HG03442 (cell line): ENCODE data around the gene SH3BGRL2.
"Not testable (repeated sequence)": the region's sequence is repeated elsewhere in the genome, so short reads cannot be mapped to it uniquely, and the experiment has no call there.

ENCODE experiments used
- ATAC-seq: cut with Tn5 transposase; IDR thresholded peaks from one replicate; pipeline ENCODE4 v1.9.1; 2021; ENCODE audit warnings: mild to moderate bottlenecking, moderate library complexity; ENCODE audit not compliant: unreplicated experiment

SH3BGRL2 gene

DNA sequence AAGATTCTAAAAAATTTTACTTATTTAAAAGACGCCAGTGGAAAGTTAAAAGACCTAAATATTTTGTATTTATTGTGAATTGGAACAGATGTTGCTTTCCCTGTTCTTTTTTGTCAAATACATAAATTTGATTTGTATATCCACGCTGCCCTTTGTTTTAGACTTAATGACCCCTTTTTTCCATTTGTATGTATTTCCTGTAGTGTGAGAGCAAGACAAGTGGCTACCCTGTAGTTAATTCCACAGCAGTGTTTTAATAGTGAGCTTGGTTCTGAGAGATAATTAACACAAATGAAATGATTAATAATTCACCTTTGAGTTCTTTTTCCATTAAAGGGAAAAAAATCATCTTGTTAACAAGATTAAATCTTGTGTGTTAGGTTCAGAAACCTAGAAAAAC is 16.6 kb downstream of the SH3BGRL2 start:
- no peak for ATAC-seq

- ATAC-seq: no peak
These were observed 17.2 kb downstream of the SH3BGRL2 start for GRCh38 chr6:79648328-79648727.

DNA sequence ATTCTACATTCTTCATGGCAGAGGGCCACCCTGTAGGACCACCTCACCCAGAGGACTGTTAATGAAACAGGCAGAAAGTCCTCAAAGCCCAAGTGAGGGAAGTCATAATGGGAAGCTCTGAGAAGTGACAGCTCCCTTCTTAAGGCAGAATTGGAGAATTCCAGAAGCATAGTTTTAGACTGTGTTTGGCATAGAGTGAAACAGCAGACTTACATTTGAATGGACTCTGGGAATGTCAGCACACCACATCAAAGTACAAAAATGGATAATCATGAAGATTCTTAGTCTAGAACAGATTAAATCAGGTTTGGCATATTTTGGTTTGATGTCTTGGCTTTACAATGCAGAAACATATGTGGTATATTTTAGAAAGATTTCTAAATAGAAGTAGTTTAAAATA is 17.9 kb downstream of the SH3BGRL2 start:
- no peak for ATAC-seq

DNA sequence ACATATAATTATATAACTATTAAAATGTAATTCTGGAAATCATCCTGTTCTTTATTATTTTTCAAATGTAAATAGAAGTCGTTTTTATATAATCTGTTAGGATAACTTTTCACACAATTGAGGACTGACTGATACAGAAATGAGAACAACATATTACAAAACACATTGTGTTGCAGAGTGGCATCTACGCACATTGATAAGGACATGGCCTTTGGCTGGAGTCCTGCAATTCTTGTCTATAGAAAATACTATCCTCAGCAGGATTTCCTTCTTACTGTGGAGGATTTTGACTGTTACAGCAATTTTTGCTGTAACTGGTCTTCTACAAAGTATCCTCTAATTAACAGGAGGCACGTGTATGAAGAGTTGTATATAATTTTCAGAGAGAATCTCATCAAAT is 19.8 kb downstream of the SH3BGRL2 start:
- no peak for ATAC-seq

DNA sequence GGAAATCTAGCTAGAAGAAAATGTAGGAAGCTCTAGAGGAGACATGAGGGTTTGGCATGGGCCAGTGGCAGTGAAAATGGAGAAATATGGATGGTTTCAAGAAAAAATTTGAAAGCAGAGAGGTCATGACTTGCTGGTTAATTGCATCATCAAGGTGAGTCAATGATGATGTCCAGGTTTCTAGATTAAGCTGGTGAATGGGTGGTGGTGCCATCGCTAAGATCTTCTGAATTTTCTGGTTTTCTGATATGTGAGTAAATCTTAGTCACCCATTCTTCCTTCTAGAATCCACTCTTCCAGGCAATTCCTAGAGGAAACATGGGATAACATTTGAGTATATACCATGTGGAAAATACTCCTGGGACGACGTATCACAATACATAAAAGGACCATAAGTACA is 25.0 kb downstream of the SH3BGRL2 start:
- ATAC-seq: no peak

DNA sequence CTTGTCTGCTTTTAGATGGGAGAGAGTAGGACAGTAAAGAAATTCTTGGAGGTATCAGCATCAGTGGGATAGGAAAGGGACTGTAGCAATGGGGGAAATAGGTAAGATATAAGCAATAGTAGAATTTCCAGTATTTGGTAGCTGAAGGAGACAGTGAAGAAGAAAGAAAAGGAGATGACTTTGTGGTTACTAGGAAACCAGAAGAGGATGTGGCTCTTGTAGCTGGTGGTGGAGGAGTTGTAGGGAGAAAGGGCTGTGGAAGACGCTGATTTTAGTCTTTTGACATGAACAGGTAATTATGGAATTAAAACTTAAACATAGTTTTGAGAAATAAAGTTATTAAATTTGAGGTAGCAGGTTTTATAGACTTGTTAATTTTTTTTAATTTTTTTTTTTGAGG is 26.1 kb downstream of the SH3BGRL2 start:
- ATAC-seq: no peak

DNA sequence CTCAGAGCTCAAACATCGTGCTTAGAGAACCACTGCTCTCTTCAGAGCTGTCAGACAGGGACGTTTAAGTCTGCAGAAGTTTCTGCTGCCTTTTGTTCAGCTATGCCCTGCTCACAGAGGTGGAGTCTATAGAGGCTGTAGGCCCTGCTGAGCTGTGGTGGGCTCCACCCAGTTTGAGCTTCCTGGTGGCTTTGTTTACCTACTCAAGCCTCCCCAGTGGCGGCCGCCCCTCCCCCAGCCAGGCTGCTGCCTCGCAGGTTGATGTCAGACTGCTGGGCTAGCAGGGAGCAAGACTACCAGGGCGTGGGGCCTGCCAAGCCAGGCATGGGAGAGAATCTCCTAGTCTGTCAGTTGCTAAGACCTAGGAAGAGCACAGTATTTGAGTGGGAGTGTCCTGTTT is 32.5 kb downstream of the SH3BGRL2 start:
- ATAC-seq: not testable (repeated sequence)

- ATAC-seq: no peak
These were observed 34.8 kb downstream of the SH3BGRL2 start for GRCh38 chr6:79665725-79666551.

- no peak for ATAC-seq
These were observed 35.5 kb downstream of the SH3BGRL2 start for GRCh38 chr6:79666634-79667033.

DNA sequence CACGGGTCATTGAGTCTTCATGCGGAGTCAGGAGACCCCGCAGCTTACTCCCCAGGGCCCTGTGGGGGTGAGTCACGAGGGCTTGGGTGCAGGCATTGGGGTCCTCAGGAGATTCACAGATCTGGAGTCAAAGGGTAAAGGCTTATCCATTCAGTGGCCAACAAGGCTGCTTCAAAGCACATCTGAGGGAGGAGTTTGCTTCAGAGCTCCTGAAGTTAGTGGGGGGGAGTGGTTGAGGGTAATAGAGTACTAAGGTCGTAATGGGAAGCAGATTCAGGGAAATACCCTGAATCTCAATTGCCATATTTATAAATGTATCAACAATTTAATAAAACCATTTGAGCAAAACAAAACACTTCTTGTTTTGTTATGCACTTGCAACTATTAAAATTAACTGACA is 37.3 kb downstream of the SH3BGRL2 start:
- ATAC-seq: no peak

- ATAC-seq: no peak
These were observed 38.6 kb downstream of the SH3BGRL2 start for GRCh38 chr6:79669766-79670165.

- no peak for ATAC-seq
These were observed 39.7 kb downstream of the SH3BGRL2 start for GRCh38 chr6:79670789-79671188.

- no peak for ATAC-seq
These were observed 40.6 kb downstream of the SH3BGRL2 start for GRCh38 chr6:79671600-79672266.

DNA sequence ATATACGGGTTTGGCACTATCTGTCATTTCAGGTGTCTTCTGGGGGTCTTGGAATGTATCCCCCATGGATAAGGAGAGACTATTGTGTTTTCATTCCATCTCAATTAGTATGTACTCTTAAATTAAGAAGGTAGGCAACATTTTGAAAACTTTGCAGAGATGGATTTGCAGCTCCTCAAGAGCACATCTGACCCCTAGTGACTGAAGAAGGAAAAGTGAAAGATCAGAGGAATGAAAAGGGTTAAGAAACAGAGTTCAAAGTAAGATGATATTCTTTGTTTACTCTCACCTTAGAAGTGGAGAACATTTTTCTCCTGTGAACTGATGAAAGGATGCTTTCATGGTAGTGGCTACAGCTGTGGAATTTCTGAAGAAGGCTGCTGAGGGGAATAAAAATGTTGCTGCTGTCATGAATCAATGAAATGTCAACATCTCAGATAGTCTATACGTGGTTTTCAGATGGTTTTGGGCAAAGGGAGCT is 41.5 kb downstream of the SH3BGRL2 start:
- ATAC-seq: no peak

GRCh38 chr6:79673947-79674346 is 42.8 kb downstream of the SH3BGRL2 start:
- no peak for ATAC-seq

DNA sequence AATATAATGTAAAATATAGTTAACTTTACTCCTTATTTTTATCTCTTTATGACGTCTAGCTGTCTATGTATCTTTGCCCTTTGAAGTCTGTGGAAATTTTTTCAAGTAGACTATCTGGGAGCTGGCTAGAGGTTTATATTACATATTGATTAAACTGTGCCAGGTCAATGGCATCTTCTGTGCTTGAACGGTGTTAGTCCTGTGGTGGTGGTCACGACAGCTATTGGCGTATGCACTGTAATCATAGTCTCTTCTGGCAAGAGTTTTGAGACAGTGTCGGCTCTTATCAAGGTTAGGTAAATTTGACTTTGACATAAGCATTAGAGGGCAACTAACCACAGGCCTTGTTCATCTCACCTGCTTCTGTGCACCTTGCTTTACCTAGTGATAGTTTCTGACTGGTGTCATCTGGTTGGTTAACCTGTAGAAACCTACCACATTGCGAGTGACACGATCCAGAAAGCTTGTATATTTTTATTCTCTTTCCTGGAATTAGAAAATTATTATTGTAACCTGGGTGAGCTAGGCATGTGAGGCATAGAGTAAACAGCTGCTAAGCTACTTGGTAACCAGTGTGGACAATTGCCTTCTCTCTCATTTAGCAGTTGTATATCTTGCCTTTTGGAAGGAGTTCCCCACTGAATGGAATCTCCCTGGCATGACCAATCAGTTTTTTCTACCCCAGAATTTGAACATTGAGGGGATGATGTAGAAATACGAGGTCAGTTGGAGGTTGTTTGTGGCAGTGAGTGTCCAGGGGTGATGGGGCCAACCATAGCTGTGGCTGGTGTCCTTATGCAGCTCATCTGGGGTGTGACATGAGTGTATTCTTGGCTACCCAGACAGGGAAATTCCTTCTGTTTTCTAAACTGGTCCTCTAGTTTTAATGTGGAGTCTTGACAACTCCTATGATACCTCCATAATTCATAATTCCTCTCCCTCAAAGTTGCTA is 45.9 kb downstream of the SH3BGRL2 start:
- no peak for ATAC-seq

DNA sequence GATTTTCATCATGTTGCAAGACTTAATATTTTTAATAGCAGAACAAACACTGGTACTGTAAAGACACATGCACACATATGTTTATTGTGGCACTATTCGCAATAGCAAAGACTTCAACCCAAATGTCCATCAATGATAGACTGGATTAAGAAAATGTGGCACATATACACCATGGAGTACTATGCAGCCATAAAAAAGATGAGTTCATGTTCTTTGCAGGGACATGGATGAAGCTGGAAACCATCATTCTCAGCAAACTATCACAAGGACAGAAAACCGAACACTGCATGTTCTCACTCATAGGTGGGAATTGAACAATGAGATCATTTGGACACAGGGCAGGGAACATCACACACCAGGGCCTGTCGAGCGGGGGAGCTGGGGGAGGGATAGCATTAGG is 51.6 kb downstream of the SH3BGRL2 start:
- ATAC-seq: not testable (repeated sequence)

DNA sequence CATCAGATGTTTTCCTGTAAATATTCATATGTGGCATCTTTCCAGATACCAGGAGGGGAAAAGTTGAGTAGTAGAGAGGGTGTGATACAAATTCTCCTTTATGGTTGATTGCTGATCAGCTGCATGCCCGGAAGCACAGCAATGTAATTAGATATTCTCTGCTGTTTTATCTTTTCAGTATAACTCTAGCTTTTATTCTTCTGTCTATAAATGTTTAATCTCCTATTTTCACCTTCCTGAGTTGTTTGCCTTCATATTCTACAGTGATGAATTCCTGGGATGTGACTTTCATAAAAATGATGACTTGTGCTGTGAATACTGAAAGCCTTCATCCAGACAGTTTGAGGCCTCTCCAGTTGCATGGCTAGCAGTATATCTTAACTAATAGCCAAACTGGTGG is 53.7 kb downstream of the SH3BGRL2 start:
- ATAC-seq: no peak

DNA sequence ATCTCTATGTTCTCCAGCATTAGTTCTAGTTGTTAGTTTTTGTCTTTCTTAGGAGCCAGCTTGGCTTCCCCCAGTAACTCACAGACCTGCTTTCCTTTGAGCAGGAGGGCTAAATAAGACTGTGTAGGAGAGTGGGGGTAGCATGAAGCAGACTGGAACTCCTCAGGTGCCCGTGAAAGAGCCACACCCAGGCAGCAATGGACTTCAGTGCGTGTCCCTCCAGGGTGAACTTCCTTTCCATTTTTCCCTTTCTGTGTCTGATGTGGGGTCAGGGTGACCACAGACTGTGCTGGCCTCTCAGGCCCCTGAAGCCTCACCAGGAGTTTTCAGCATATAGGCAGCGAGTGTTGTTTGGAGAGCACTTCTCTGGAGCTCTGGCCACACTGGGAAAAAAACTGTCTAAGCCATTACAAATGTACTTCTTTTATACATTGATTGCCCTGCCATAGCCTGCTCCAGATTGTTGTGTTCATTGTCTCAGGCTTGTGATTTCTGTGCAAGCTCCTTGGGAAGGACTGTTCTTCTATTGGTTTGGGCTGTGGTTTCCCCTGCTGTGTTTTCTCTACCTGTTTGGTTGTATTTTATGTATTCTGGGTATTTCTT is 55.7 kb downstream of the SH3BGRL2 start:
- no peak for ATAC-seq

- no peak for ATAC-seq
These were observed 56.6 kb downstream of the SH3BGRL2 start for GRCh38 chr6:79687759-79688158.

GRCh38 chr6:79694156-79694555 is 63.0 kb downstream of the SH3BGRL2 start:
- no peak for ATAC-seq
